ENCODE data around the gene FBXO27.

The FBXO27 gene

DNA sequence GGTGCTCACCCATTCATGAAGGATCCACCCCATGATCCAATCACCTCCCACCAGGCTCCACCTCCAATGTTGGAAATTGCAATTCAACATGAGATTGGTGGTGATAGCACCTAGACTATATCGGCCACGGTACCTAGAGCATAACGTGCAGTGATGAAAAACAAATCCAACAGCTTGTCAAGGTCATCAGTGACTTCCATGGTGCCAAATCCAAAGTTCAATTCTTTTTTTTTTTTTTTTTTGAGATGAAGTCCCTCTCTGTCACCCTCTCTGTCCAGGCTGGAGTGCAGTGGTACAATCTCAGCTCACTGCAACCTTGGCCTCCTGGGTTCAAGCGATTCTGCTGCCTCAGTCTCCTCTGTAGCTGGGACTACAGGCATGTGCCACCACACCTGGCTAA lies 34.8 kb upstream of the FBXO27 start:
- no peaks in the 10 kb centered on the region for H4K20me1 ChIP-seq
- no peak overlapping the region for H3K4me3 ChIP-seq
- H3K4me1 ChIP-seq: peaks cover 11 to 18% (median 14%) of the 10 kb centered on the region in 10 experiments
- no peaks in the 10 kb centered on the region for H3K36me3 ChIP-seq
- H3K27ac ChIP-seq: no peak overlapping the region
- TF ChIP-seq Cebpa-rat (IDR thresholded peaks at IDR 0.05): no peak
- no peaks in the 10 kb centered on the region for H3K27me3 ChIP-seq
- no peak overlapping the region for H3K9ac ChIP-seq
- H3K4me2 ChIP-seq: no peak overlapping the region
- peaks cover 3 to 30% (median 10%) of the 10 kb centered on the region in 11 experiments; a peak in 16 of 22 replicates for H3K9me3 ChIP-seq (replicated peaks in 1 of 11)

DNA sequence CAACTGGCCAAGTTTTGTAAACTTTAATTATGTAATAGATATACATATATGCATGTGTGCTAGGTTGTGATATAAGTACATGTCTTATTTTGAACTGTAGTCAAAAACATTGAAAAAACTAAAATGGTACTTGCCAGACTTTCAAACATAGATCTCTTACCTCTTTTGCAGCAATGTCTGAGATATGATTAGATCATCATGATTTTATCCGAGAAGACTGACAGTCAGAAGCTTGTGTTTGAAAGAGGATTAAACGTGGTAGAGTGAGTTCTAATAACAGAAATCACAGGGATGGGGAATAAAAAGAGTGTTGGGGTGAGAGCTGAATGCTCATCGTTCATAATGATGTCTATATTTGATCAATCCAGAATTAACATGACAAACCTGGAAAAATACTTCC lies 33.6 kb upstream of the FBXO27 start:
- H3K4me2 ChIP-seq: no peak overlapping the region
- H3K4me3 ChIP-seq: no peak overlapping the region
- no peaks in the 10 kb centered on the region for H3K36me3 ChIP-seq
- H3K9ac ChIP-seq: no peak overlapping the region
- no peaks in the 10 kb centered on the region for H3K27me3 ChIP-seq
- H4K20me1 ChIP-seq: no peaks in the 10 kb centered on the region
- peaks cover 3 to 30% (median 10%) of the 10 kb centered on the region in 11 experiments; a peak in 16 of 22 replicates for H3K9me3 ChIP-seq (replicated peaks in 1 of 11)
- no peak for TF ChIP-seq Cebpa-rat (IDR thresholded peaks at IDR 0.05)
- H3K27ac ChIP-seq: no peak overlapping the region
- H3K4me1 ChIP-seq: peaks cover 8 to 21% (median 16%) of the 10 kb centered on the region in 10 experiments

DNA sequence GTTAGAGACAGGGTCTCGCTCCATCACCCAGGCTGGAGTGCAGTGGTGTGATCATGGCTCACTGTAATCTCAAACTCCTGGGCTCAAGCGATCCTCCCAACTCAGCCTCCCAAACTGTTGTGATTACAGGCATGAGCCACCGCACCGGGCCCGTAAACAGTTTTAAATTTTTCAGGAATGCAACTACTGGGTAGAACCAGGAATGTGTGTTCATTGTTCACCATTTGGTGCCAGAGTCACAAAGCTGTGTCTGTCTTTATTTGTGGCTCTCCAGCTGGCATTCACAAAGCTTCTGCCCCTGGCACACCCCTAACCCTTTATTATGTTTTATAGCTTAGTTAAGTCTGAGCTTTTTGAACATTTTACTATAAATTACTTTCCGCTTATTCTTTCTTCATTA lies 32.1 kb upstream of the FBXO27 start:
- H3K27ac ChIP-seq: no peak overlapping the region

DNA sequence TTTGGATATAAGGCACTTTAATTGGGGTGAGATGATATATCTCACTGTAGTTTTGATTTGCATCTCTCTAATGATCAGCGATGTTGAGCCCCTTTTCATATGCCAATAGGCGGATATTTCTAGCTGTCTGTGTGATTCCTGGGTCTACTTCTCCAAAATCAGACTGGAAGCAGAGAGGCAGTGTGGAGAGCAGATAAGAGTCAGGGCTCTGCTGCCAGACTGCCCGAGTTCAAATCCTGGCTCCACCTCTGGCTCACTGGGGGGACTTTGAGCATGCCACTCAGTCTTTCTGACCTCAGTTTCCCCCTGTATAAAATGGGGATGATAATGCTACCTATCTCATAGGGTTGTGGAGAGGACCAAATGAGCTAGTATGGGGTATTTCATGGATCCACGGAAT lies 27.8 kb upstream of the FBXO27 start:
- Histone ChIP-seq H3K4me2 (no peak overlapping the region), H4K20me1 (no peaks in the 10 kb centered on the region), H3K27me3 (no peaks in the 10 kb centered on the region), H3K4me3 (no peak overlapping the region), H3K27ac (no peak overlapping the region), H3K4me1 (peaks cover 0 to 12% (median 9%) of the 10 kb centered on the region in 10 experiments; a peak in 14 of 20 replicates), H3K36me3 (no peaks in the 10 kb centered on the region), H3K9me3 (replicated peaks in 1 of 11) (no peaks in the 10 kb centered on the region), H3K9ac (no peak overlapping the region)
- no peak for TF ChIP-seq Cebpa-rat (IDR thresholded peaks at IDR 0.05)

More for the DNA sequence above, 32.1 kb upstream of the FBXO27 start:
- Histone ChIP-seq H3K4me3 (no peak overlapping the region), H3K27me3 (no peaks in the 10 kb centered on the region), H3K4me1 (peaks cover 0 to 12% (median 6%) of the 10 kb centered on the region in 10 experiments; a peak in 13 of 20 replicates), H4K20me1 (no peaks in the 10 kb centered on the region), H3K9ac (no peak overlapping the region), H3K9me3 (replicated peaks in 1 of 11) (peaks cover 3 to 26% (median 10%) of the 10 kb centered on the region in 11 experiments; a peak in 16 of 22 replicates), H3K36me3 (no peaks in the 10 kb centered on the region), H3K4me2 (no peak overlapping the region)
- TF ChIP-seq Cebpa-rat (IDR thresholded peaks at IDR 0.05): no peak

DNA sequence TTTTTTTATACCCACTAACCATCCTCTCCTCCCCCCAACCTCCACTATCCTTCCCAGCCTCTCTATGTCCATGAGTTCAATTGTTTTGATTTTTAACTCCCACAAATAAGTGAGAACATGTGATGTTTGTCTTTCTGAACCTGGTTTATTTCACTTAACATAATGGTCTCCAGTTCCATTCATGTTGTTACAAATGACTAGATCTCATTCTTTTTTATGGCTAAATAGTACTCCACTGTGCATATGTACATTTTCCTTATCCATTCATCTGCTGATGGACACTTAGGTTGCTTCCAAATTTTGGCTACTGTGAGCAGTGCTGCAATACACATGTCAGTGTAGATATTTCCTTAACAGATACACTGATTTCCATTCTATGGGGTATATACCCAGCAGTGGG lies 27.0 kb upstream of the FBXO27 start:
- H3K4me1 ChIP-seq: peaks cover 0 to 12% (median 9%) of the 10 kb centered on the region in 10 experiments; a peak in 14 of 20 replicates
- no peak for TF ChIP-seq Cebpa-rat (IDR thresholded peaks at IDR 0.05)
- peaks cover 0 to 7% (median 0%) of the 10 kb centered on the region in 11 experiments; a peak in 5 of 22 replicates for H3K9me3 ChIP-seq (replicated peaks in 1 of 11)
- no peaks in the 10 kb centered on the region for H3K36me3 ChIP-seq
- H3K27ac ChIP-seq: no peak overlapping the region
- H3K4me3 ChIP-seq: no peak overlapping the region
- no peak overlapping the region for H3K9ac ChIP-seq
- no peaks in the 10 kb centered on the region for H3K27me3 ChIP-seq
- no peaks in the 10 kb centered on the region for H4K20me1 ChIP-seq
- no peak overlapping the region for H3K4me2 ChIP-seq

DNA sequence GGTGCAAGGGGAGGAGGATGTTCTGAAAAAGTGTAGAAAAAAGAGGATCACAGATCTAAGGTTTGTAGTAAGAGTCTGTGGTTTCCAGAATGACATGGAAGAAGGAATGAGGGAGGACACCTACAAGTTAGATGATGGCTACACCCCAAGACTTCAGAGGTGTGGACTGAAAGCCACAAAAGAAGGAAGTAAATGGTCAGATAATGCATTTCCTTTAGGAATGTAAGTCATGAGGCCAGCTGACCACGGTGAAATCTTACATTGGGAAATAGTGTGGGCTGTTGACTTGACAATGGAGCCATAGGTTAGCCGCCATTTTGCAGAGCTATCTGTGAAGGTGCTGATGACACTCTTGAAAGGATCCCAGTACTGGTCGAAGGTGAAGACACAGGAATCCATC lies 25.3 kb upstream of the FBXO27 start:
- H3K27ac ChIP-seq: no peak overlapping the region

DNA sequence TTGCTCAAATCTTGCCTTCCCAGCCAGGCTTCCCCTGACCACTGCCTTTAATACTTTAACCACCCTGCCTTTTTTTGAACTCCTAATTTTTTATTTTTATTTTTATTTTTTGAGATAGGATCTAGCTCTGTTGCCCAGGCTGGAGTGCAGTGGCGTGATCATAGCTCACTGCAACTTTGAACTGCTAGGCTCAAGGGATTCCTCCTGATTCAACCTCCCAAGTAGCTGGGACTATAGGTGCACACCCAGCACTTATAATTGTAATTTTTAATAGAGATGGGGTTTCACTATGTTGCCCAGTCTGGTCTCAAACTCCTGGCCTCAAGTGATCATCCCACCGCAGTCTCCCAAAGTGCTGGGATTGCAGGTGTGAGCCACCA lies 21.7 kb upstream of the FBXO27 start:
- H4K20me1 ChIP-seq: no peaks in the 10 kb centered on the region
- H3K36me3 ChIP-seq: no peaks in the 10 kb centered on the region
- no peak overlapping the region for H3K4me3 ChIP-seq
- no peak overlapping the region for H3K4me2 ChIP-seq
- H3K27me3 ChIP-seq: no peaks in the 10 kb centered on the region
- no peak overlapping the region for H3K27ac ChIP-seq
- H3K9me3 ChIP-seq (replicated peaks in 1 of 11): peaks cover 0 to 7% (median 0%) of the 10 kb centered on the region in 11 experiments; a peak in 5 of 22 replicates
- peaks cover 0 to 5% (median 0%) of the 10 kb centered on the region in 10 experiments; a peak in 3 of 20 replicates for H3K4me1 ChIP-seq
- no peak overlapping the region for H3K9ac ChIP-seq
- no peak for TF ChIP-seq Cebpa-rat (IDR thresholded peaks at IDR 0.05)

More for the DNA sequence above, 25.3 kb upstream of the FBXO27 start:
- no peak overlapping the region for H3K4me3 ChIP-seq
- H3K27me3 ChIP-seq: no peaks in the 10 kb centered on the region
- H4K20me1 ChIP-seq: no peaks in the 10 kb centered on the region
- H3K9me3 ChIP-seq (replicated peaks in 1 of 11): peaks cover 0 to 7% (median 0%) of the 10 kb centered on the region in 11 experiments; a peak in 5 of 22 replicates
- no peak overlapping the region for H3K9ac ChIP-seq
- H3K36me3 ChIP-seq: no peaks in the 10 kb centered on the region
- H3K4me2 ChIP-seq: peak overlapping the region in 2 of 11 experiments; percentile 18 to 38; a peak in 2 of 22 replicates
- H3K4me1 ChIP-seq: peaks cover 0 to 12% (median 9%) of the 10 kb centered on the region in 10 experiments; a peak in 14 of 20 replicates
- no peak for TF ChIP-seq Cebpa-rat (IDR thresholded peaks at IDR 0.05)

DNA sequence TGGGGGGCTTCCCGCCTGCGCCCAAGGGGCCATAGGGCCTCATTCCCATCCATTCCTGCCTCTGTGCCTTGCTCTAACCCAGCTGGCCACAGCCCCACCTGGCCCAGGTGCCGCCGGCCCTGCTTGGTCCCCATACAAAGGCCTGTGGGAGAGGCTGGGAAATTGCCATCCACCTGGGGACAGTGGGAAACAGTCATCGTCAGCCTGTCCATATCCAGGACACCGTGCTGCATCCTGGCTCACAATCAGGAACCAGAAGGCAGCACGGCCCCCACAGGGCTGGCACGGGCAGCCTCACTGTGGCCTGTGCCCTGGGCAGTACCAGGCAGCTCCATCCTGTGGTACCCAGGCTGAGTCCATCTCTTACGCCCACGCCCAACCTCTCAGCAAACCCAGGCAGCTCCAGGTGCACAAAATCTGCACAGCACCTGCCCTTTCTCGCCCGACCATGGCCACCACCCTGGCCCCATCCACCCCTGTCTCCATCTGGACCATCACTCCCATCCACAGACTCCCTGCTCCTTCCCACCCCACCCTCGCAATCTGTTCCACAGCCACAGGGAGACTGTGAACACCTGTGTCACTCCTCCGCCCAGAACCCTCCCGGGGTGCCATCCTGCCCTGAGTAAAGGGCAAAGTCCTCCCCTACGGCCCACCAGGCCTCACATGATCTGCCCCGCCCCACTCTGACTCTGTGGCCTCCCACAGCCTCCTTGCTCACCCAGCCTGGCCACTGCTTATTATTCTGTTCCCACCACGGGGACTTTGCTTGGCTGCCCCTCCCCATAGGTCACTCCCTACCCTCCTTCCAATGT lies 21.1 kb upstream of the FBXO27 start:
- Histone ChIP-seq H3K4me3 (no peak overlapping the region), H3K4me2 (no peak overlapping the region), H3K27ac (no peak overlapping the region), H4K20me1 (no peaks in the 10 kb centered on the region), H3K4me1 (peaks cover 0 to 5% (median 0%) of the 10 kb centered on the region in 10 experiments; a peak in 3 of 20 replicates), H3K9ac (no peak overlapping the region), H3K27me3 (no peaks in the 10 kb centered on the region), H3K9me3 (replicated peaks in 1 of 11) (peaks cover 0 to 7% (median 0%) of the 10 kb centered on the region in 11 experiments; a peak in 5 of 22 replicates), H3K36me3 (no peaks in the 10 kb centered on the region)
- TF ChIP-seq Cebpa-rat (IDR thresholded peaks at IDR 0.05): no peak

DNA sequence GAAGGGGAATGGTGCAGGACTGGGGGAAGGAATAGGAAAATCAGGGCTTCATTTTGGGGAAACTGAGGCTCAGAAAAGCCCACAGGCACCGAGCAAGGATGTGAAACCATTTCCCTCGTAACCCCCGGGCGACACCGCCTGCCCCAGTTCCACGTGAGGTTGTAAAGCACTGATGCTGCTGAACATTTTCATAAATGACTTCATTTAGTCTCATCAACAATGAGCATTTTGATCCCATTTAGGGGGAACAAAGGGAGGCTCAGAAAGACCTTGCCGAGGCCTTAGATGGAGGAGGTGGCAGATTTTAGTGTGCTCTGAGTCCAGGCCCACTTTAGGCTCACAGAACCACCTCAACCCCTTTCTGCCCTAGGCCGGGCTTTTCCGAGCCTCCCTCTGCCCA lies 20.5 kb upstream of the FBXO27 start:
- H3K27ac ChIP-seq: no peak overlapping the region
- H3K27me3 ChIP-seq: no peaks in the 10 kb centered on the region
- H3K4me2 ChIP-seq: no peak overlapping the region
- no peak overlapping the region for H3K9ac ChIP-seq
- H3K4me1 ChIP-seq: peaks cover 0 to 3% (median 0%) of the 10 kb centered on the region in 10 experiments; a peak in 3 of 20 replicates
- H3K36me3 ChIP-seq: no peaks in the 10 kb centered on the region
- H4K20me1 ChIP-seq: no peaks in the 10 kb centered on the region
- H3K4me3 ChIP-seq: no peak overlapping the region
- H3K9me3 ChIP-seq (replicated peaks in 1 of 11): peaks cover 0 to 7% (median 0%) of the 10 kb centered on the region in 11 experiments; a peak in 5 of 22 replicates
- TF ChIP-seq Cebpa-rat (IDR thresholded peaks at IDR 0.05): no peak
